ENCODE results near the gene VPS13D. TPM values are rescaled to one million over a fixed set of nuclear protein-coding genes. Genes with fewer than 3 reads are reported as not detected.

The VPS13D gene
- total and polyA plus RNA-seq, 2 experiments from 2014 or later, result 10.7 to 34.9 TPM

DNA sequence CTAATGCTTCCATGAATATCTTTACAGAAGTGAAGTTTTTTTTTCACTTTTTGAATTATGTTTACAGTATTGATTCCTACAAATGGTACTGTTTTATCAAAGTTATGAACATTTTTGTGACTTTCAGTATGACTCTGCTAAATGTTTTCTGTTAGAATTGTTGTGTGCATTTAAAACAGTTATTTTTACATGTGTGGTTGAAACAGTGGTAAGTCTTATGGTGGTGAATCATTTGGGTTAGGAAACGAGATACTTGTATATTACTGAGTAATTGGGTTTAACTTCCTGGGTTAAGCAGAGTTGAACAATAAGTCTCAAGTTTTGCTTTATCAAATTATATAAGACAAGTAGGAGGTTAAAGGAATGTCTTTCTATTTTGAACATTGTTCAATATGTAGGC lies 66.8 kb downstream of the VPS13D start (continued):
- TF ChIP-seq, protein P1, sequence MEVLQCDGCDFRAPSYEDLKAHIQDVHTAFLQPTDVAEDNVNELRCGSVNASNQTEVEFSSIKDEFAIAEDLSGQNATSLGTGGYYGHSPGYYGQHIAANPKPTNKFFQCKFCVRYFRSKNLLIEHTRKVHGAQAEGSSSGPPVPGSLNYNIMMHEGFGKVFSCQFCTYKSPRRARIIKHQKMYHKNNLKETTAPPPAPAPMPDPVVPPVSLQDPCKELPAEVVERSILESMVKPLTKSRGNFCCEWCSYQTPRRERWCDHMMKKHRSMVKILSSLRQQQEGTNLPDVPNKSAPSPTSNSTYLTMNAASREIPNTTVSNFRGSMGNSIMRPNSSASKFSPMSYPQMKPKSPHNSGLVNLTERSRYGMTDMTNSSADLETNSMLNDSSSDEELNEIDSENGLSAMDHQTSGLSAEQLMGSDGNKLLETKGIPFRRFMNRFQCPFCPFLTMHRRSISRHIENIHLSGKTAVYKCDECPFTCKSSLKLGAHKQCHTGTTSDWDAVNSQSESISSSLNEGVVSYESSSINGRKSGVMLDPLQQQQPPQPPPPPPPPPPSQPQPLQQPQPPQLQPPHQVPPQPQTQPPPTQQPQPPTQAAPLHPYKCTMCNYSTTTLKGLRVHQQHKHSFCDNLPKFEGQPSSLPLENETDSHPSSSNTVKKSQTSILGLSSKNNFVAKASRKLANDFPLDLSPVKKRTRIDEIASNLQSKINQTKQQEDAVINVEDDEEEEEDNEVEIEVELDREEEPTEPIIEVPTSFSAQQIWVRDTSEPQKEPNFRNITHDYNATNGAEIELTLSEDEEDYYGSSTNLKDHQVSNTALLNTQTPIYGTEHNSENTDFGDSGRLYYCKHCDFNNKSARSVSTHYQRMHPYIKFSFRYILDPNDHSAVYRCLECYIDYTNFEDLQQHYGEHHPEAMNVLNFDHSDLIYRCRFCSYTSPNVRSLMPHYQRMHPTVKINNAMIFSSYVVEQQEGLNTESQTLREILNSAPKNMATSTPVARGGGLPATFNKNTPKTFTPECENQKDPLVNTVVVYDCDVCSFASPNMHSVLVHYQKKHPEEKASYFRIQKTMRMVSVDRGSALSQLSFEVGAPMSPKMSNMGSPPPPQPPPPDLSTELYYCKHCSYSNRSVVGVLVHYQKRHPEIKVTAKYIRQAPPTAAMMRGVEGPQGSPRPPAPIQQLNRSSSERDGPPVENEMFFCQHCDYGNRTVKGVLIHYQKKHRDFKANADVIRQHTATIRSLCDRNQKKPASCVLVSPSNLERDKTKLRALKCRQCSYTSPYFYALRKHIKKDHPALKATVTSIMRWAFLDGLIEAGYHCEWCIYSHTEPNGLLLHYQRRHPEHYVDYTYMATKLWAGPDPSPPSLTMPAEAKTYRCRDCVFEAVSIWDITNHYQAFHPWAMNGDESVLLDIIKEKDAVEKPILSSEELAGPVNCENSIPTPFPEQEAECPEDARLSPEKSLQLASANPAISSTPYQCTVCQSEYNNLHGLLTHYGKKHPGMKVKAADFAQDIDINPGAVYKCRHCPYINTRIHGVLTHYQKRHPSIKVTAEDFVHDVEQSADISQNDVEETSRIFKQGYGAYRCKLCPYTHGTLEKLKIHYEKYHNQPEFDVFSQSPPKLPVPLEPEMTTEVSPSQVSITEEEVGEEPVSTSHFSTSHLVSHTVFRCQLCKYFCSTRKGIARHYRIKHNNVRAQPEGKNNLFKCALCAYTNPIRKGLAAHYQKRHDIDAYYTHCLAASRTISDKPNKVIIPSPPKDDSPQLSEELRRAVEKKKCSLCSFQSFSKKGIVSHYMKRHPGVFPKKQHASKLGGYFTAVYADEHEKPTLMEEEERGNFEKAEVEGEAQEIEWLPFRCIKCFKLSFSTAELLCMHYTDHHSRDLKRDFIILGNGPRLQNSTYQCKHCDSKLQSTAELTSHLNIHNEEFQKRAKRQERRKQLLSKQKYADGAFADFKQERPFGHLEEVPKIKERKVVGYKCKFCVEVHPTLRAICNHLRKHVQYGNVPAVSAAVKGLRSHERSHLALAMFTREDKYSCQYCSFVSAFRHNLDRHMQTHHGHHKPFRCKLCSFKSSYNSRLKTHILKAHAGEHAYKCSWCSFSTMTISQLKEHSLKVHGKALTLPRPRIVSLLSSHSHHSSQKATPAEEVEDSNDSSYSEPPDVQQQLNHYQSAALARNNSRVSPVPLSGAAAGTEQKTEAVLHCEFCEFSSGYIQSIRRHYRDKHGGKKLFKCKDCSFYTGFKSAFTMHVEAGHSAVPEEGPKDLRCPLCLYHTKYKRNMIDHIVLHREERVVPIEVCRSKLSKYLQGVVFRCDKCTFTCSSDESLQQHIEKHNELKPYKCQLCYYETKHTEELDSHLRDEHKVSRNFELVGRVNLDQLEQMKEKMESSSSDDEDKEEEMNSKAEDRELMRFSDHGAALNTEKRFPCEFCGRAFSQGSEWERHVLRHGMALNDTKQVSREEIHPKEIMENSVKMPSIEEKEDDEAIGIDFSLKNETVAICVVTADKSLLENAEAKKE (CRISPR knock-in tag; IDR thresholded peaks at IDR 0.05), result no peak
- TF ChIP-seq EZH2 (IDR thresholded peaks at IDR 0.05; ENCODE audit: low read depth, unreplicated experiment), result no peak
- TF ChIP-seq, protein P2, sequence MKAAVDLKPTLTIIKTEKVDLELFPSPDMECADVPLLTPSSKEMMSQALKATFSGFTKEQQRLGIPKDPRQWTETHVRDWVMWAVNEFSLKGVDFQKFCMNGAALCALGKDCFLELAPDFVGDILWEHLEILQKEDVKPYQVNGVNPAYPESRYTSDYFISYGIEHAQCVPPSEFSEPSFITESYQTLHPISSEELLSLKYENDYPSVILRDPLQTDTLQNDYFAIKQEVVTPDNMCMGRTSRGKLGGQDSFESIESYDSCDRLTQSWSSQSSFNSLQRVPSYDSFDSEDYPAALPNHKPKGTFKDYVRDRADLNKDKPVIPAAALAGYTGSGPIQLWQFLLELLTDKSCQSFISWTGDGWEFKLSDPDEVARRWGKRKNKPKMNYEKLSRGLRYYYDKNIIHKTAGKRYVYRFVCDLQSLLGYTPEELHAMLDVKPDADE (IDR thresholded peaks at IDR 0.05), result no peak
- TF ChIP-seq, protein P3, sequence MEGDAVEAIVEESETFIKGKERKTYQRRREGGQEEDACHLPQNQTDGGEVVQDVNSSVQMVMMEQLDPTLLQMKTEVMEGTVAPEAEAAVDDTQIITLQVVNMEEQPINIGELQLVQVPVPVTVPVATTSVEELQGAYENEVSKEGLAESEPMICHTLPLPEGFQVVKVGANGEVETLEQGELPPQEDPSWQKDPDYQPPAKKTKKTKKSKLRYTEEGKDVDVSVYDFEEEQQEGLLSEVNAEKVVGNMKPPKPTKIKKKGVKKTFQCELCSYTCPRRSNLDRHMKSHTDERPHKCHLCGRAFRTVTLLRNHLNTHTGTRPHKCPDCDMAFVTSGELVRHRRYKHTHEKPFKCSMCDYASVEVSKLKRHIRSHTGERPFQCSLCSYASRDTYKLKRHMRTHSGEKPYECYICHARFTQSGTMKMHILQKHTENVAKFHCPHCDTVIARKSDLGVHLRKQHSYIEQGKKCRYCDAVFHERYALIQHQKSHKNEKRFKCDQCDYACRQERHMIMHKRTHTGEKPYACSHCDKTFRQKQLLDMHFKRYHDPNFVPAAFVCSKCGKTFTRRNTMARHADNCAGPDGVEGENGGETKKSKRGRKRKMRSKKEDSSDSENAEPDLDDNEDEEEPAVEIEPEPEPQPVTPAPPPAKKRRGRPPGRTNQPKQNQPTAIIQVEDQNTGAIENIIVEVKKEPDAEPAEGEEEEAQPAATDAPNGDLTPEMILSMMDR (conservative IDR thresholded peaks at IDR 0.05; ENCODE audit: low read depth in 2 of 2), result no peak
- TF ChIP-seq NANOG (IDR thresholded peaks at IDR 0.05; ENCODE audit: borderline replicate concordance), result no peak
- TF ChIP-seq POLR2AphosphoS5 (IDR thresholded peaks at IDR 0.05; ENCODE audit: low read depth), result no peak
- no peak for TF ChIP-seq ZNF331 (CRISPR knock-in tag; IDR thresholded peaks at IDR 0.05; ENCODE audit: low read depth)
- TF ChIP-seq CREB1 (CRISPR knock-in tag; IDR thresholded peaks at IDR 0.05; ENCODE audit: low read depth), result no peak
- TF ChIP-seq JUNB (IDR thresholded peaks at IDR 0.05; ENCODE audit: unreplicated experiment), result no peak

Measured in GM23338 (cell line).